NCI-H1436 (cell line): Measurements from ENCODE around the gene MAPK7.

Experiments used
- DNase-seq: peaks from one replicate; lab custom pipeline; 2025; lab: John Stamatoyannopoulos, UW

Gene MAPK7

DNA sequence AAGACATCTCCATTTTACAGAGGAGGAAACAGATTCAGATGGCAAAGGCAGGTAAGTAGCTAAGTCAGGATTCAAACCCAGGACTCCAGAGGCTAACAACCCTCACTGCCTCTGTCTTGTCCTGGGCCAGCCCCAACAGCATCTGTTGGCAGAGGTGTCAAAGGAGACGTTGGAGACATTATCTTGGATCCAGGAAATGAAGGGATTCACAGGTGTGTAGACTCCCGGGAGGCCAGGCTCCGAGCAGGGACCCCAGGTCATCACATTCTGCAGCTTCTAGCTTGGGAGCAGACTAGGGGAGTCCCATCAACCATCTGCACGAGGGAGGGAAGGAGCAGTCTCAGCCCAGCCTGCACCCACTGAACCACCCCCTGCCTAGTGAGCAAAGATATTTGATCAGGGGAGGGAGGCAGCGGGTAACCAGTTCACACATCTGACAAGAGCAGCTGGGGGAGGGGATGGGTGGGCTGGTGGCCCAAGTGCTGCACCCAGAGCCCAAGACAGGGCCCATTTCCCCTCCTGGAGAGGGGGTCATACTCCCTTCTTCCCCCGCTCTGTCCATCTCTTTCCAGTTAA, 14.8 kb upstream of the MAPK7 start:
- no peak for DNase-seq

DNA sequence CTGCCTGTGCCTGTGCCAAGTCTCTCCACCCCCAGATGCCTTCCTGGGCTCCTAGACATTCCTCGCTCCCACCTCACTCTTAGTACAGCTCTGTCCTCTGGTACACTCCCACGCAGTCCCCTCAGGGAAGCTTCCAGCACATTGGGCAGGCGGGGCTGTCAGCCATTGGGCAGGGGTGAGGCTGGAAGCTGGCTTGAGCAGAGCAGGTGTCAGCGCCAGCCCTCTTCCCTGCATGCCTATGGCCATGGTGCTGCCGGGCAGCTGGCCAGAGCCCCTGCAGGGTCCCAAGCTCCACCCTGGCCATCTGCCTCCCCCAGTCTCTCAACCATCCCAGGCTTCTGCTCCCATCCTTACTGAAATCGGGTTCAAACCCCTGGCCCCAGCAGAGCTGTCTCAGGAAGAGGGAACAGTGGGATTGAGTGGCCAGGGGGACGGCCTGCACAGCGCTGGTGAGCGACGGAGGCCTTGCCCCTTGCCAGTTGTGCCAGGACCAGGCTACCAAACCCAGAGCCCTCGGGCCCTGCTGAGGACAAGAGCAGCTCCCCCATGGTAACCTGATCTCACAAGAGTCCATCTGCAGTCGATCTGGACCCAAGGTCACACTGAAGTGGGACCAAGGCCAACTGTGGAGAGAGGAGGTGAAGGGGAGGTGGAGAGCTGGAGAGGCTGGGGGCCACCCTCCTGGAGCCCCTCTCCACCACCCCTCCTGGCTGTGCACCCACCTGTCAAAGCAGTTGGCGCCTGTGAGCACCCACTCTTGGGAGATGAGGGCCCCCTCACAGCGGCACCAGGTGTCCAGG, 13.4 kb upstream of the MAPK7 start:
- DNase-seq, result no peak

DNA sequence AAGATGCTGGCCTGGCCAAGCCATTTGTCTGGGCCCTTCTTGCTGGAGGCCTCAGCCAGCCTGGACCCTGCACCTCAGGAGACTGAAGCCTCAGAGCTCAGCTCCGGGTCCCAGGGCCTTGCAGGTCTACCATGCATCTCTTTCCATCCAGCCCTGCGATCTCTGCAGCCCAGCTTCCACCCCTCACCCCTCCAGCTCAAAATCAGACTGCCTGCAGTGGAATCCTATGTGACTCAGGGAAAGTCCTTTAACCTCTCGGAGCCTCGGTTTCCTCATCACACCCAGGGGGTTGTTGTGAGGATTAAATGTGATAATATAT, 12.8 kb upstream of the MAPK7 start:
- no peak for DNase-seq

DNA sequence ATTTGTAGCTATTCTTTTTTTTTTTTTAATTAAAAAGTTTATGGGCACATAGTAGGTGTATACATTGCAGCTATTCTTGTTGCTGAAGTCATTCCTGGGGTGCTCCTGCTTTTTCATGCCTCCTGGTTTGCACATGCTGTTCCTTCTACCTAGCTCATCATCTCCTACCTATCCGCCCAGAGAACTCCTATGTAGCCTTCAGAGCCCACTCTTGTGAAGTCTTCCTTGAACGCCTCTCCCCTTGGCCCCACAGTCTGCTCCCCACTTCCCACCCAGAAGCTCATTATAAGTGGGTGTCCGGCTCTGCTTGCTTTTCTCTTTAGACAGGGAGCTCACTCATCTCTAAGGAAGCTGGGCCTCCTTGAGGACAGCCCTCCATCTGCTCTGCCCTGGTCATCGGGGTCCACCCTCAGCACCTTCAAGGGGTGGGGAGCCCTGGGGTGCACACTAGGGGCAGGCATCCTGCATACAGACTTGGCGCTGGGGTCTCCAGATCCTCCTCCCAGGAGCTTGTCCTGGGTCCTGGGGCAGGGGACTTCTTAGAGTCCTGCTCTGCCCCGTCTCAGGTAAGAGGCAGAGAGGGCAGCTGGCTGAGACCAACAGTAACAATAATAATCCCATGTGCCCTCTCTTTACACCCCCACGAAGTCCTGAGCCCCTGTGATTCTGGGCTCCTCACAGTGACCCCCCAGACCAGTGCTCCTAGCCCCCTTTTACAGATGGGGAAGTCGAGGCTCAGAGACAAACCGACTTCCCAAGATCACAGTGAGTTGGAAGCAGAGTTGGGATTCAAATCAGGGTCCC, 12.3 kb upstream of the MAPK7 start:
- DNase-seq, result no peak

DNA sequence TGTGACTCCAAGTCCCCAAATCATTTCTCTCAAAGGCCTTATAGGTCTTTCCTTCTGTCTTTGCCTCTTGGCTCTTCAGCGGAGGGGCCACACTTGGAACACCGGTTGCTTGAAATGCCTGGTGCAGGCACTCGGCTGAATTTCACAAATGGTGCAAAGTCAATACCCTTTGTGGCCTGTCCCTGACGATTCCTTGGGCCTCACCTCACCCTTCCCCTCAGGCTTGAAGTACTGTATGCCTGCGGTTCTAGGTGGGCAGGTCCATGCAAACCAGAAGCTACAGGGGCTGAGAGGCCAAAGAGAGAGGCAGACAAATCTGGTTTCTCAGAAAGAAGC, 11.7 kb upstream of the MAPK7 start:
- DNase-seq, result no peak

DNA sequence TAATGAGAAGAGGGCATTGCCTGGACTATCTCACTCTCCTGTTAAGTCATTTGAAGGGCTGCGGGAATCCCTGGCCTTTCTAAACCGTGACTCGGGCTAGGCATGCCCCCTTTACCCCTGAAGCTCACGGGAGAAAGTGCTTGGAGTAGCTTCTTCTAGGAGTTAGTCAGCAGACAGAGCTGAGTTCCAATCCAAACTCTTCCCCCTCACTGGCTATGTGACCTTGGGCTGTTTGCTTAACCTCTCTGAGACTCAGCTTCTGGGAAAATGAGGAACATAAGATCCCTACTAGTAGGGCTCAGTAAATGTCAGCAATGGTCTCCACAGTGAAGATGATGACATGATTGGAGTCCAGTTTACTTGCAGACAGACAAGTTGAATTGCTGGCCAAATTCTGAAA, 10.1 kb upstream of the MAPK7 start:
- DNase-seq, result no peak

DNA sequence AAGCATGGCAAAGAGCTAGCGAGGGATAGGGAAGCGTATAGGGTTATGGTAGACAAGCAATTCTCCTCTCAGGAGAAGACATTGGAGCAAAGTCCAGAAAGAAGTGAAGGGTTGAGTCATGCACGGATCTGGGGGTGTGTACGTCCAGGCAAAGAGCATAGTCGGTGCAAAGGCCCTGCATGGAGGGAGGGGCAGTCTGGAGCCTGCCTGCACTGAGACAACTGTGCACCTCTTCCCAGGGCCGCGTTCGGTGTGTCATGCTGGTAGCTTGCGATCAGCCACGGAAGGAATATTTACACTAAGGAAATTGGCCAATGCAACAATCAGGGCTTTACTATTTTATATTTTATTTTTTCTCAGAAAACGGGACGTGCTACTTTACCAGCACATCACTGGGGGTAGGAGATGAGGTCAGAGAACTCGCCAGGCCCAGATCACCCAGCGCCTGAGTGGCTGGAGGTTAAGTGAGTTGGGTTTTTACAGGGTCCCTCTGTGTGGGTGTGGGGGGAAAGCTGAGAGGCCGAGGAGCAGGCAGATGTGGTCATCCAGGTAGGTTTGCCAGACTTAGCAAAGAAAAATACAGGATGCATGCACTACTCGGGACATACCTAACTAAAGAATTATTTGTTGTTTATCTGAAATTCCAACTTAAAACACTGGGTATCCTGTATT, 9.1 kb upstream of the MAPK7 start:
- DNase-seq, result no peak

DNA sequence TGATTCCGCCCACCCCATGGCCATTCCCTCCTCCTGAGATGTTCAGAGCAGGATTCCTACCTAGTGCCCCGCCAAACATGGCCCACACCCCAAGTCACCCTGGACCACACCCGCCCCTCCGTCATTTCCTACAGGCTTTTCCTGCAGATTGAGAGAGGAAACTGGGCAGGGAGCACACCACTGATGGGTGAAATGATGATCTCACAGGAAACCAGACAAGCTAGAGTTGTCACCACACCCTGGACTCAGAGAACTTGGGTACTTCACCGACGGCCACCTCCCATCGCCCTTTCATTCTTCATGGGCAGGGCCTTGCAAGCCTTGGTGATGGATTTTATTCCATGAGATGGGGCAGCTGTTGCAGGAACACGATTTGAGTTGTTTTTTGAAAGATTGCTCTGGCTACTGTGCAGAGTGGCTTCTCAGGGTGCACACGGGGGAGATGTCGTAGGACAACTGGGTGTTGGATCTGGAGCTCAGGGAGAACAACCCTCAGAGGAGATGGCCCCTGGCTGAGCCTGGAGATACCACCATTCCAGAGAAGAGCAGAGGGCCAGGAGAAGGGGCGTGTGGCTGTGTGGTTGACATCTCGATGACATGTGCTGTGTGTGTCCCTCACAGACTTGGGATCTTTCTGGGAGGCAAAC, 8.3 kb upstream of the MAPK7 start:
- DNase-seq, result no peak

DNA sequence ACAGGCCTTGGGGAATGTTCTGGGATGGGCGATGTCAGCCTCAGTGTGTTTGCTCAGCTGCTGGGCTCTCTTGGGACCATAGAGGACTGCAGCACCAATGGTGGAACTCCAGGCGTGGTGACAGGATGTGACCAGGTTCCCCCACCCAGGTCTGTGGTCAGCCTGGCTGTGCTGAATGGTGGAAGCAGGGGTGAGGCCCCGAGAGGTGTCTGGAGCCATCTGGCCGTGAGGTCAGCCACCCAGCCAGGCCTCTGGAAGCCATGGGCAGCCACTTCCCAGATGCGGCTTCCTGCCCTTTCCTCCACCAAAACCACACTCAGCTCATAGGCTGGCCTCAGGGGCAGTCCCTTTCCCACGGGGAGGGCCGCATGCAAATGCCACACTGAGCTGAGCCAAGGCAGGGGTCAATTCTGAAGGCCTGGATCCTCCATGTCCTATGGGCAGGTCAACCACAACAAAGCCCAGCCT, 7.8 kb upstream of the MAPK7 start:
- DNase-seq, result no peak

DNA sequence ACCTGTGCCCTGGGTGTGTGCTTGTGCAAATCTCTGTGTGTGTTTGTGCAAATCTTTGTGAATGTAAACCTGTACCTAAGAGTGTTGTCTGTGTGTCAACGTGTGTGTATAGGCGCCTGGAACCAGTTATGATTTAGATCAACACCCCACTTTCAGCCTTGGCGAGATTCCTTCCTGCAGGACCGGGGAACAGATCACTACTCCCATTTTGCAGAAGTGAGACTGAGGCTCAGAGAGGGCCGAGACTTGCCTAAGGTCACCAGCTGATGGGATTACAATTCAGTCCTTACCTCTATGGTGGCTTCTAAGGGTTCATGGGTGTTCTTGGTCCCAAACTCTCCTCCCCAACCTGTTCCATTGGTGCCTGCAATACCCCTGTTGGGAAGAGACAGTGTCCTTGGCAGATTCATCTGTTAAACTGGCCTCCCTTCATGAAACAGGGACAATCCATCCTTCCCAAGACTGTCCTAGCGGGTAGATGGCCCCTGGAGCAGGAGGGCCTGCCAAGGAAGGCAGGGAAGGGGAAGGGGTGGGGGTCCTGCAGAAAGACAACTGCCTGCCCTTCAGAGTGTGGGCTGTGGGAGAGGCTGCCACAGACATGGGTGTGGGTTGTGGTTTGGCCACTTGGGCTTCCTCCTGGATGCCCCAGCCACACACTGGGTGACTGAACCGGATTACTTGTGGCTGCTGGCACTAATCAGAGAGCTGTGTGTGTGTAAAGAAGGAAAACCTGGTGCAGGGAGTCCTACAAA, 6.9 kb upstream of the MAPK7 start:
- DNase-seq, result no peak

DNA sequence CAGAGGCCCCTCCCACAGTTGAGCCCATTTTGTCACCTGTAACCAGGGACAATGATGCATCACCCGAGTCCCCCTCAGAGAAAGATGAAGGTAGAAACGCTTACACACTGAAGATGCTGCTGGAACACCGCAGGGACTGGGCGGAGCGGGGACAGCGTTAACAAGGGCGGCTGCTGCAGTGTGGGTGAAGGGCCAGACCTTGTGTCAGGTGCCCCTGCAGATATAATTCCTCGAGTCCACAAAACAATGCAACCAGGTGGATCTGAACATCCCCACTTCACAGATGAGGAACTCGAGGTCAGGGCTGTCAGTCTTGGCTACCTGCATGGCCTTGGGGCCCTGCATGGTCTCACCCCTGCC, 6.3 kb upstream of the MAPK7 start:
- no peak for DNase-seq

DNA sequence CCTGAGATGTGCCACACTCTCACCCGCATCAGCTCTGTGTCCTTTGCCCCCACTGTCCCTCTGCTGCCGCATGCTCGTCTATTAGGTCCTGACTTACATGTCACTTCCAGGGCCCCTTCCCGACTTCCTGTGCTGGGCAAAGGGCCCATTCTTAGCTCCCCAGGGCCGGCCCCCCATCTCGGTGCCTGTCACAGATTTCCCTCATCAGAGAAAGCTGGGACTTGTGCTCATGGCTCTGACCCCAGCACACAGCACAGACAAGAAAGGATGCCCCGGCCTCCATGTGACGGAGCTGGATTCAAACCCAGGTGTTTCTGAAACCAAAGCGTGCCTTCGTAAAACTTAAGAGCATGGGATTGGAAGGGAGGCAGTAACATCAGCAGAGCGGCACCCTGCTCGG, 5.9 kb upstream of the MAPK7 start:
- no peak for DNase-seq

DNA sequence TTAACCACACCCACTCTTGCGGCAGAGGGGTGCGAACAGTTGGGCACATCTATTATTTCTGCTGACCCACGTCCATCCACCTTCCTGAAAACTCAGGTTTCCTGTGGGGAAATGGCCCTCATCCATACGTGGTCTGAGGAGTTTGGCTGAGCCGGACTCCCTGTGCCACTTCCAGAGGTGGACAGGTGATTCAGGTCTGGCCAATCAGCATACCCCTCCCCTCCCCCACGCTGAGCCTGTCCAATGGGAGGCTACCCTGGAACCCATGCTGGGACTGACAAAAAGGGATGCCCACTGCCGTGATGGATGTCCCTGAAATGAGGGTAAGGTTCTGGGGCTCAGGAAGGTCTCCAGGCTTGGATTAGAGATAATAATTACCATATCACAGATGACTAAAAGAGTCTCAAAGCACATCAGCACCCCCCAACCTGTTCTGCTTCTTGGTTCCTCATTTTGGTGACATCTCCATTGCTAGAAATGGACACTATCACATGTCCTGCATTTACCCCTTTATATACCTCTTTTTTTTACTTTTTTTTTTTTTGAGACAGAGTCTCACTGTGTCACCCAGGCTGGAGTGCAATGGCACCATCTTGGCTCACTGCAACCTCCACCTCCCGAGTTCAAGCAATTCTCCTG, 5.3 kb upstream of the MAPK7 start:
- DNase-seq, result no peak

DNA sequence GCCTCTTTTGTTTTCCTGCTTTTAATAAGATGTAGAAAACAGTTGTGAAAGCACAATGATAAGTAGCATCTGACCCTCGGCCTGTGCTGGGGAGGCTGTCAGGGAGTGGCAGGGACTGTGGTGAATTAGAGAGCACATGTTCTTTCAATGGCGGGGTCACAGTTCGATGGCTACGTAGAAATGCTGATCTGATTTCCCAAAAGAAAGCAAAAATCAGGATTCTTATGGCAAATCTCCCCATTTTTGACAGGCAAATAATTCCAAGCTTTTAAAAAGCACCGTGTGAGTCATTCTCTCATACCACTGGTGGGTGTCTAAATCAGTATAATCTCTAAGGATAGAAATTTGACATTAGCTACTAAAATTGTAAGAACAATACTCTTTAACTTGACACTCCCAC, 4.2 kb upstream of the MAPK7 start:
- no peak for DNase-seq

DNA sequence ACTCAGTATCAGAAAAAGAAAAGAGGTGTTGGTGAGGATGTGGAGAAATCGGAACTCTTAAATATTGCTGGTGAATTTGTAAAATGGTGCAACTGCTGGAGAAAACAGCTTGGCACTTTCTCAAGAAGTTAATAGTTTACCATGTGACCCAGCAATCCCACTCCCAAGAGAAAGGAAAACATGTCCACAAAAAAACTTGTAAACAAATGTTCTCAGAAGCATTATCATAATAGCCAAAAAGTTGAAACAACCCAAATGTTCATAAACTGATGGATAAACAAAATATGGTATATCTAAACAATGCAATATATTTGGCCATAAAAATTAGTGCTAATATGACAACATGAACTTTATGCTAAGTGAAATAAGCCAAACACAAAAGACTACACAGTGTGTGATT, 2.6 kb upstream of the MAPK7 start:
- DNase-seq, result no peak

DNA sequence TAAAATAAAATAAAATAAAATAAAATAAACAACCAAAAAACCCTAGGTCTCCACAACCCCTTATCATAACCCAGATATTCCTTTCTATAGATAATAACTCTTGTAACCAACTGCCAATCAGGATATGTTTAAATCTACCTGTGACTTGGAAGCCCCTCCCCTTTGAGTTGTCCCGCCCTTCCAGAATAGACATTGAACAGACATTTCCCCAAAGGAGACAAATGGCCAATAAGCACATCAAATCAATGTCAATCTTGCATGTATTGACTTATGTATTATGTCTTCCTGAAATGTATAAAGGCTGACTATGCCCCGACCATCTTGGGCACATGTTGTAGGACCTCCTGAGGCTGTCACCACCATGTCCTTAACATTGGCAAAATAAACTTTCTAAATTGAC, 1.5 kb upstream of the MAPK7 start:
- DNase-seq, result peak; percentile 50

DNA sequence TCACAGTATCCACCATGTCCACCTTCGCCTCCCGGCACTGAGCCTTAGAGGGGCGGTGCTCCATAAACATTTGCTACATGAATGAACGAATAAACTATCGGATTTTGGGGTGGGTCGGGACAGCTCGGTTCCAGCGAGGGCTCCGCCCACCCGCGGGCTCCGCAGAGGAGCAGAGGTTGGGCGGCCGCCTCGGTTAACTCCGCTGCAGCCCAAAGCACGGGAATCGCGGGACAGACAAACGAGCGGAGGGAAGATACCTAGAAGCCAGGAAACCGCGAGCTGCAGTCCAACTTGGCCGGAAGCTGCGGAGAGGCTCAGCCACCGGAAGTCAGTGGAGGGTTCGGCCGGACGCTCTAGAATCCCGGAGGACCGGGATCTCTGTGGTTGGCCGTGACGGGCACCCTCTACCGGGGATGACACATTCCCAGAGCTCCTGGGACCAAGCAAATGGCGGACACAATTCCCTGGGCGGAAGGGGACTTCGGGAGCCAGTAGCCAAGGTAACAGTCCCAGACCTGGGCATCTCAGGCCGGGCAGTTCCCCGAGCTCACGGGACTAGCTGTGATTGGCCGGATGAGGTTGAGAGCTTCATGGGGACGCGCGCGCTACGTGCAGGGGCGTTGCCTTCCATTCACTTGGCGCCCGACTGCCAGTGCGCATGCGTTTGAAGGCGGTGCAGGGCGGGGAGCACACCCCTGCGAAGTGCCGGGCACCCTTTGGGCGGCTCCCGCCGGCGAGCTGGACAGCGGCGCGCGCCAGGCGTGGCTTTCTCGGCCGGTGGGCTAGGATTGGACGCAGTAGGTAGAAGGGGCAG, 489 bp upstream of the MAPK7 start:
- DNase-seq, result peak; percentile 100

DNA sequence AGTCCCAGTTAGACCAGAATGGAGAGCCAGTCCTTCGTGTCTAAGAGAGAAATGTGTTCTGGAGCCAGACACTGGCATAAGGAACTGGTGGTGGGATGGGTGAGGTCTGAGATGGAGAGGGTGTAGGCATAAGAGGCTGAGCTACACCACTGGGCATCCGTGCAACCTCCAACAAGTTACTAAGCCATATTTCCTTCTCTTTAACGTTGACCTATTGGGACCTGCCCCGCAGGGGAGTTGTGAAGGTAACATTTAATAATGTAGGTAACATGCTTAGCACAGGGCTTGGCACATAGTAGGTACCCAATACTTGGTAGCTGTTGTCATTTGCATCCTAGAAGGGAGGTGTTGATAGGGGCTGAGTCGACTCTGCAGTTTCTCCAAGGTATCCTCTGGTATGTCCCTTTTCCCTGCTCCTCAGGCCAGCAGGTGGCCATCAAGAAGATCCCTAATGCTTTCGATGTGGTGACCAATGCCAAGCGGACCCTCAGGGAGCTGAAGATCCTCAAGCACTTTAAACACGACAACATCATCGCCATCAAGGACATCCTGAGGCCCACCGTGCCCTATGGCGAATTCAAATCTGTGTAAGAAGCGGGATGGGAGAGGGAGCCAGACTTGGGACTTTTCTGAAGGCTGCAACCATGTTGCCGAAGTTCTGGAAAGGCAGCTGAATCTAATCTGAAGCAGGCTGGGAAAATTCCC, 1.2 kb downstream of the MAPK7 start:
- no peak for DNase-seq

DNA sequence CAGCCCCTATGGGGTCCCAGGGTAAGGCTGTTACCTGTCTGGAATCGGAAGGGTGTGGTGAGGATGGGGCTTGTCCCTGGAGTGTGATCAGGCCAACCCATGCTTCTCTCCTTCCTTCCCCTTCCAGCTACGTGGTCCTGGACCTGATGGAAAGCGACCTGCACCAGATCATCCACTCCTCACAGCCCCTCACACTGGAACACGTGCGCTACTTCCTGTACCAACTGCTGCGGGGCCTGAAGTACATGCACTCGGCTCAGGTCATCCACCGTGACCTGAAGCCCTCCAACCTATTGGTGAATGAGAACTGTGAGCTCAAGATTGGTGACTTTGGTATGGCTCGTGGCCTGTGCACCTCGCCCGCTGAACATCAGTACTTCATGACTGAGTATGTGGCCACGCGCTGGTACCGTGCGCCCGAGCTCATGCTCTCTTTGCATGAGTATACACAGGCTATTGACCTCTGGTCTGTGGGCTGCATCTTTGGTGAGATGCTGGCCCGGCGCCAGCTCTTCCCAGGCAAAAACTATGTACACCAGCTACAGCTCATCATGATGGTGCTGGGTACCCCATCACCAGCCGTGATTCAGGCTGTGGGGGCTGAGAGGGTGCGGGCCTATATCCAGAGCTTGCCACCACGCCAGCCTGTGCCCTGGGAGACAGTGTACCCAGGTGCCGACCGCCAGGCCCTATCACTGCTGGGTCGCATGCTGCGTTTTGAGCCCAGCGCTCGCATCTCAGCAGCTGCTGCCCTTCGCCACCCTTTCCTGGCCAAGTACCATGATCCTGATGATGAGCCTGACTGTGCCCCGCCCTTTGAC, 2.4 kb downstream of the MAPK7 start:
- no peak for DNase-seq
